ENCODE measurements around the gene BANK1. TPM values are rescaled to one million over a fixed set of nuclear protein-coding genes. Genes with fewer than 3 reads are reported as not detected.

BANK1 gene
- total and polyA plus RNA-seq, 2 experiments from 2014 or later: not detected

GRCh38 chr4:101780284-101780683 is 10.2 kb upstream of the BANK1 start:
- WGBS, 2 experiments (ENCODE audit: low coverage in 1 of 2, low lambda C conversion rate in 2 of 2, missing lambda C conversion rate in 2 of 2): 60 to 64% methylated on average over 5 of the region's 5 CpGs
- Histone ChIP-seq H3K9me3 (ENCODE audit: low read depth) (no peaks in the 10 kb centered on the region), H3K9me2 (ENCODE audit: insufficient read depth) (no peaks in the 10 kb centered on the region), H3K79me2 (ENCODE audit: insufficient read depth) (no peaks in the 10 kb centered on the region), H3K27me3 (replicated peaks; ENCODE audit: insufficient read depth) (no peaks in the 10 kb centered on the region), H3K36me3 (ENCODE audit: low read depth) (no peaks in the 10 kb centered on the region), H4K20me1 (ENCODE audit: insufficient read depth) (no peaks in the 10 kb centered on the region), H3F3A (ENCODE audit: insufficient read depth) (no peaks in the 10 kb centered on the region), H2AFZ (no peak overlapping the region), H3K4me3 (no peak overlapping the region), H3K27ac (no peak overlapping the region), H3K4me2 (ENCODE audit: unreplicated experiment) (no peak overlapping the region), H3K9ac (no peak overlapping the region), H3K4me1 (ENCODE audit: insufficient read depth) (no peaks in the 10 kb centered on the region)
- TF ChIP-seq EZH2phosphoT487 (IDR thresholded peaks at IDR 0.05; ENCODE audit: insufficient read depth, low read depth) (no peak), EZH2 (IDR thresholded peaks at IDR 0.05; ENCODE audit: insufficient read depth, poor library complexity, severe bottlenecking) (no peak)
- in situ Hi-C loops (cut with MboI): no loop called here
- DNase-seq: no peak

- Histone ChIP-seq H3K27ac (no peak overlapping the region), H4K20me1 (ENCODE audit: insufficient read depth) (no peaks in the 10 kb centered on the region), H3K27me3 (replicated peaks; ENCODE audit: insufficient read depth) (no peaks in the 10 kb centered on the region), H3K4me3 (no peak overlapping the region), H3K4me2 (ENCODE audit: unreplicated experiment) (no peak overlapping the region), H3F3A (ENCODE audit: insufficient read depth) (no peaks in the 10 kb centered on the region), H3K4me1 (ENCODE audit: insufficient read depth) (no peaks in the 10 kb centered on the region), H3K9me3 (ENCODE audit: low read depth) (no peaks in the 10 kb centered on the region), H2AFZ (no peak overlapping the region), H3K79me2 (ENCODE audit: insufficient read depth) (no peaks in the 10 kb centered on the region), H3K9ac (no peak overlapping the region), H3K9me2 (ENCODE audit: insufficient read depth) (no peaks in the 10 kb centered on the region), H3K36me3 (ENCODE audit: low read depth) (no peaks in the 10 kb centered on the region)
- TF ChIP-seq EZH2phosphoT487 (IDR thresholded peaks at IDR 0.05; ENCODE audit: insufficient read depth, low read depth) (no peak), EZH2 (IDR thresholded peaks at IDR 0.05; ENCODE audit: insufficient read depth, poor library complexity, severe bottlenecking) (no peak)
- in situ Hi-C loops (cut with MboI): no loop called here
- peak; percentile 8 for DNase-seq
- WGBS, 2 experiments (ENCODE audit: low coverage in 1 of 2, low lambda C conversion rate in 2 of 2, missing lambda C conversion rate in 2 of 2): 43 to 52% methylated on average over 2 of the region's 2 CpGs
Observed at GRCh38 chr4:101782546-101782945, 8.0 kb upstream of the BANK1 start.

- Histone ChIP-seq H3K27me3 (replicated peaks; ENCODE audit: insufficient read depth) (no peaks in the 10 kb centered on the region), H3K79me2 (ENCODE audit: insufficient read depth) (no peaks in the 10 kb centered on the region), H3K4me3 (no peak overlapping the region), H3F3A (ENCODE audit: insufficient read depth) (no peaks in the 10 kb centered on the region), H4K20me1 (ENCODE audit: insufficient read depth) (no peaks in the 10 kb centered on the region), H3K9me2 (ENCODE audit: insufficient read depth) (no peaks in the 10 kb centered on the region), H3K36me3 (ENCODE audit: low read depth) (no peaks in the 10 kb centered on the region), H3K9me3 (ENCODE audit: low read depth) (no peaks in the 10 kb centered on the region), H3K9ac (no peak overlapping the region), H3K4me1 (ENCODE audit: insufficient read depth) (no peaks in the 10 kb centered on the region), H3K4me2 (ENCODE audit: unreplicated experiment) (no peak overlapping the region), H2AFZ (no peak overlapping the region), H3K27ac (no peak overlapping the region)
- DNase-seq: no peak
- TF ChIP-seq EZH2 (IDR thresholded peaks at IDR 0.05; ENCODE audit: insufficient read depth, poor library complexity, severe bottlenecking): no peak
- no peak for TF ChIP-seq EZH2phosphoT487 (IDR thresholded peaks at IDR 0.05; ENCODE audit: insufficient read depth, low read depth)
- in situ Hi-C loops (cut with MboI): no loop called here
- WGBS, 2 experiments (ENCODE audit: low coverage in 1 of 2, low lambda C conversion rate in 2 of 2, missing lambda C conversion rate in 2 of 2): 22 to 27% methylated on average over 1 of the region's 1 CpG
Observed at GRCh38 chr4:101784957-101785356, 5.6 kb upstream of the BANK1 start.

- Histone ChIP-seq H3K36me3 (ENCODE audit: low read depth) (no peaks in the 10 kb centered on the region), H4K20me1 (ENCODE audit: insufficient read depth) (no peaks in the 10 kb centered on the region), H3K4me1 (ENCODE audit: insufficient read depth) (no peaks in the 10 kb centered on the region), H2AFZ (no peak overlapping the region), H3K27me3 (replicated peaks; ENCODE audit: insufficient read depth) (no peaks in the 10 kb centered on the region), H3K4me2 (ENCODE audit: unreplicated experiment) (no peak overlapping the region), H3K9ac (no peak overlapping the region), H3K9me2 (ENCODE audit: insufficient read depth) (no peaks in the 10 kb centered on the region), H3K9me3 (ENCODE audit: low read depth) (no peaks in the 10 kb centered on the region), H3K79me2 (ENCODE audit: insufficient read depth) (no peaks in the 10 kb centered on the region), H3F3A (ENCODE audit: insufficient read depth) (no peaks in the 10 kb centered on the region), H3K4me3 (no peak overlapping the region), H3K27ac (no peak overlapping the region)
- in situ Hi-C loops (cut with MboI): no loop called here
- no peak for DNase-seq
- 61 to 70% methylated on average over 1 of the region's 1 CpG for WGBS, 2 experiments (ENCODE audit: low coverage in 1 of 2, low lambda C conversion rate in 2 of 2, missing lambda C conversion rate in 2 of 2)
- TF ChIP-seq EZH2 (IDR thresholded peaks at IDR 0.05; ENCODE audit: insufficient read depth, poor library complexity, severe bottlenecking) (no peak), EZH2phosphoT487 (IDR thresholded peaks at IDR 0.05; ENCODE audit: insufficient read depth, low read depth) (no peak)
Observed at GRCh38 chr4:101785486-101785885, 5.0 kb upstream of the BANK1 start.

Measured in GM23248 (cell line).